PC-3 (cell line): ENCODE data around the gene GPX5.

ENCODE experiments used
- CTCF ChIP-seq: fragments of 300-600 bp; sonication (generic); conservative IDR thresholded peaks from 2 replicates; pipeline ENCODE4 v1.5.1; 2017; ENCODE audit warnings: antibody characterized with exemption, low read depth, mild to moderate bottlenecking, low read length
- EZH2 ChIP-seq: fragments of 300-600 bp; sonication (generic); IDR thresholded peaks from one replicate; pipeline ENCODE4 v1.6.1; 2017; ENCODE audit warnings: antibody characterized with exemption, mild to moderate bottlenecking, low read length; ENCODE audit not compliant: unreplicated experiment
- EZH2phosphoT487 ChIP-seq: fragments of 300-600 bp; sonication (generic); IDR thresholded peaks from 2 replicates; pipeline ENCODE4 v1.6.1; 2018; ENCODE audit warnings: mild to moderate bottlenecking, antibody characterized with exemption, low read length, borderline replicate concordance

GRCh38 chr6:28555136-28555535 is 29.5 kb downstream of the GPX5 start:
- TF ChIP-seq EZH2 (no peak), CTCF (no peak), EZH2phosphoT487 (no peak)
